IMR-90 (cell line): ENCODE measurements around the gene RAD18. TPM values are rescaled to one million over a fixed set of nuclear protein-coding genes. Genes with fewer than 3 reads are reported as not detected.

Experiments used
- ATAC-seq: fragments of 200-7000 bp; cut with Tn5 transposase; 2 replicates; pipeline ENCODE4 v1.9.1; 2020; ENCODE audit warnings: low read depth, mild to moderate bottlenecking, moderate library complexity
- BruUV-seq: library from RNA; stranded (reverse); fragments of 400-500 nt; replicated peaks from 2 replicates; lab custom pipeline; 2021; lab: Mats Ljungman, UMichigan
- CTCF ChIA-PET: fragments of 300-600 bp; formaldehyde crosslinking; extraction: SDS; loops from one replicate; lab custom pipeline; 2021; ENCODE audit warnings: antibody characterized with exemption; lab: Yijun Ruan, JAX
- POLR2A ChIA-PET: fragments of 300-600 bp; sonication (Branson Sonifier 250); formaldehyde crosslinking; loops from one replicate; lab custom pipeline; 2022; ENCODE audit warnings: antibody characterized with exemption; ENCODE audit not compliant: unreplicated experiment; lab: Charles Lee
- DNase-seq: peaks from one replicate; pipeline ENCODE4 v3.0.0; 2013
- H2AFZ ChIP-seq: replicated peaks from 2 replicates; pipeline ENCODE3; 2013; ENCODE audit warnings: low read length, mild to moderate bottlenecking; ENCODE audit not compliant: poor library complexity
- H2AK5ac ChIP-seq: 2 replicates; pipeline ENCODE4 v1.6.1; 2013; ENCODE audit warnings: low read depth, low read length, inconsistent platforms
- H2AK9ac ChIP-seq: replicated peaks from 2 replicates; pipeline ENCODE3; 2013; ENCODE audit warnings: mild to moderate bottlenecking, low read depth, low read length, moderate library complexity; ENCODE audit not compliant: poor library complexity
- H2BK120ac ChIP-seq: 2 replicates; pipeline ENCODE4 v1.6.1; 2013; ENCODE audit warnings: low read depth, low read length, inconsistent platforms
- H2BK15ac ChIP-seq: 3 replicates; pipeline ENCODE4 v1.6.1; 2013; ENCODE audit warnings: low read depth, low read length, inconsistent platforms
- H2BK20ac ChIP-seq: 2 replicates; pipeline ENCODE4 v1.6.1; 2013; ENCODE audit warnings: low read depth, mild to moderate bottlenecking, inconsistent platforms, low read length, moderate library complexity
- H2BK5ac ChIP-seq: 2 replicates; pipeline ENCODE4 v1.6.1; 2013; ENCODE audit warnings: mild to moderate bottlenecking, low read depth, low read length, inconsistent platforms; ENCODE audit not compliant: poor library complexity, severe bottlenecking
- H3K14ac ChIP-seq: replicated peaks from 2 replicates; pipeline ENCODE4 v1.6.1; 2013; ENCODE audit warnings: low read depth, low read length, inconsistent platforms
- H3K18ac ChIP-seq: 2 replicates; pipeline ENCODE4 v1.6.1; 2013; ENCODE audit warnings: low read depth, low read length, control low read depth
- H3K23ac ChIP-seq: 2 replicates; pipeline ENCODE4 v1.6.1; 2013; ENCODE audit warnings: low read depth, low read length, inconsistent platforms
- H3K27ac ChIP-seq: 2 replicates; pipeline ENCODE4 v1.5.1; 2013; ENCODE audit warnings: mild to moderate bottlenecking, control low read depth, low read length; ENCODE audit not compliant: insufficient read depth
- H3K27me3 ChIP-seq: 2 replicates; pipeline ENCODE4 v1.6.1; 2013; ENCODE audit warnings: low read length; ENCODE audit not compliant: control insufficient read depth, insufficient read depth
- H3K36me3 ChIP-seq: 2 replicates; pipeline ENCODE4 v1.6.1; 2013; ENCODE audit warnings: low read length, mixed read lengths; ENCODE audit not compliant: control insufficient read depth, insufficient read depth
- H3K4ac ChIP-seq: 2 replicates; pipeline ENCODE4 v1.6.1; 2013; ENCODE audit warnings: low read depth, low read length, inconsistent platforms
- H3K4me1 ChIP-seq: 2 replicates; pipeline ENCODE4 v1.6.1; 2013; ENCODE audit warnings: low read length, mixed read lengths; ENCODE audit not compliant: control insufficient read depth, insufficient read depth
- H3K4me2 ChIP-seq: 2 replicates; pipeline ENCODE4 v1.6.1; 2013; ENCODE audit warnings: low read depth, mild to moderate bottlenecking, control low read depth, low read length, moderate library complexity
- H3K4me3 ChIP-seq: 2 replicates; pipeline ENCODE4 v1.5.1; 2013; ENCODE audit warnings: low read depth, mild to moderate bottlenecking, control low read depth, low read length, moderate library complexity; ENCODE audit not compliant: insufficient read depth
- H3K56ac ChIP-seq: 2 replicates; pipeline ENCODE4 v1.6.1; 2013; ENCODE audit warnings: low read length, inconsistent platforms; ENCODE audit not compliant: insufficient read depth; ENCODE audit errors: extremely low read depth
- H3K79me1 ChIP-seq, 2 experiments: 2 replicates each; pipeline ENCODE4 v1.6.1; 2013; ENCODE audit warnings: low read length in 2 of 2, inconsistent platforms in 1 of 2, low read depth in 1 of 2
- H3K9ac ChIP-seq: 2 replicates; pipeline ENCODE4 v1.6.1; 2013; ENCODE audit warnings: low read depth, low read length, control low read depth
- H3K9me1 ChIP-seq: 2 replicates; pipeline ENCODE4 v1.6.1; 2013; ENCODE audit warnings: low read length, inconsistent platforms; ENCODE audit not compliant: insufficient read depth
- H3K9me3 ChIP-seq: 2 replicates; pipeline ENCODE4 v1.6.1; 2013; ENCODE audit warnings: low read length; ENCODE audit not compliant: control insufficient read depth, insufficient read depth
- H4K20me1 ChIP-seq: 2 replicates; pipeline ENCODE4 v1.6.1; 2013; ENCODE audit warnings: low read length, inconsistent platforms; ENCODE audit not compliant: insufficient read depth
- H4K5ac ChIP-seq: 2 replicates; pipeline ENCODE4 v1.6.1; 2013; ENCODE audit warnings: mild to moderate bottlenecking, low read depth, low read length, control low read depth
- H4K8ac ChIP-seq, 2 experiments: 2 replicates each; pipeline ENCODE4 v1.6.1; 2013; ENCODE audit warnings: low read depth in 2 of 2, low read length in 2 of 2, control low read depth in 1 of 2, inconsistent platforms in 1 of 2
- H4K91ac ChIP-seq: 2 replicates; pipeline ENCODE4 v1.6.1; 2013; ENCODE audit warnings: low read depth, low read length, inconsistent platforms; ENCODE audit not compliant: insufficient read depth
- CEBPB ChIP-seq: IDR thresholded peaks from 2 replicates; pipeline ENCODE4 v1.6.1; 2012; ENCODE audit warnings: low read depth, low read length, improper control_type of control experiment
- CHD1 ChIP-seq: IDR thresholded peaks from 2 replicates; pipeline ENCODE4 v1.6.1; 2012; ENCODE audit warnings: low read depth, low read length, improper control_type of control experiment
- FOS ChIP-seq: fragments of 150-350 bp; IDR thresholded peaks from 2 replicates; pipeline ENCODE4 v1.6.1; 2016; ENCODE audit warnings: low read depth, low read length
- MAZ ChIP-seq: IDR thresholded peaks from 2 replicates; pipeline ENCODE4 v1.6.1; 2012; ENCODE audit warnings: low read depth, mild to moderate bottlenecking, low read length, improper control_type of control experiment, moderate library complexity, borderline replicate concordance
- MXI1 ChIP-seq: IDR thresholded peaks from 2 replicates; pipeline ENCODE4 v1.6.1; 2012; ENCODE audit warnings: low read depth, mild to moderate bottlenecking, low read length, moderate library complexity, borderline replicate concordance
- POLR2A ChIP-seq: IDR thresholded peaks from 2 replicates; pipeline ENCODE4 v1.6.1; 2012; ENCODE audit warnings: mild to moderate bottlenecking, low read depth, low read length
- RAD21 ChIP-seq: IDR thresholded peaks from 2 replicates; pipeline ENCODE4 v1.6.1; 2012; ENCODE audit warnings: low read length, improper control_type of control experiment
- SMC3 ChIP-seq: fragments of 150-350 bp; IDR thresholded peaks from 2 replicates; pipeline ENCODE4 v1.6.1; 2016; ENCODE audit warnings: low read depth, mild to moderate bottlenecking, antibody characterized with exemption, low read length, moderate library complexity
- WGBS, 2 experiments: methylation state at CpG; one replicate each; pipeline versions ENCODE4 v1.1.5 to v1.1.7; 2013; ENCODE audit warnings: missing lambda C conversion rate in 2 of 2; ENCODE audit not compliant: insufficient read length in 1 of 2; ENCODE audit errors: extremely low coverage in 2 of 2; 5-methylcytosine and 5-hydroxymethylcytosine counted together
- dilution Hi-C: fragments of 300-500 bp; cut with HindIII; formaldehyde crosslinking; loops from one replicate; pipeline ENCODE4 v1.14.3; 2018; ENCODE audit warnings: low sequenced_read_pairs; ENCODE audit not compliant: unreplicated experiment
- in situ Hi-C: fragments of 300-500 bp; cut with MboI; formaldehyde crosslinking; loops from 3 replicates; pipeline ENCODE4 v1.14.3; 2019; ENCODE audit warnings: low sequenced_read_pairs, inconsistent platforms, mixed read lengths
- intact Hi-C: fragments of 100-400 bp; cut with micrococcal nuclease; formaldehyde crosslinking; loops from 2 replicates; pipeline ENCODE4 v1.10.0; 2022
- polyA plus RNA-seq, 3 experiments: library from polyadenylated mRNA; depleted of rRNA; stranded (reverse); fragments of >200 nt; gene quantifications; 2 replicates each; pipeline ENCODE4 v1.2.3, GENCODE V29; 2012; ENCODE audit warnings: low replicate concordance in 1 of 3
- total RNA-seq: library from RNA; depleted of rRNA; stranded (reverse); fragments of >200 nt; gene quantifications from 2 replicates; pipeline ENCODE4 v1.2.3, GENCODE V29; 2012
- TF ChIP-seq, protein P1 (sequence below): conservative IDR thresholded peaks from 2 replicates; pipeline ENCODE4 v1.5.1; 2012; ENCODE audit warnings: mild to moderate bottlenecking, low read depth, low read length, improper control_type of control experiment

Gene RAD18
- total and polyA plus RNA-seq, 2 of the 4 experiments (the other 2 are of a cell fraction), result 8.2 to 17.2 TPM

DNA sequence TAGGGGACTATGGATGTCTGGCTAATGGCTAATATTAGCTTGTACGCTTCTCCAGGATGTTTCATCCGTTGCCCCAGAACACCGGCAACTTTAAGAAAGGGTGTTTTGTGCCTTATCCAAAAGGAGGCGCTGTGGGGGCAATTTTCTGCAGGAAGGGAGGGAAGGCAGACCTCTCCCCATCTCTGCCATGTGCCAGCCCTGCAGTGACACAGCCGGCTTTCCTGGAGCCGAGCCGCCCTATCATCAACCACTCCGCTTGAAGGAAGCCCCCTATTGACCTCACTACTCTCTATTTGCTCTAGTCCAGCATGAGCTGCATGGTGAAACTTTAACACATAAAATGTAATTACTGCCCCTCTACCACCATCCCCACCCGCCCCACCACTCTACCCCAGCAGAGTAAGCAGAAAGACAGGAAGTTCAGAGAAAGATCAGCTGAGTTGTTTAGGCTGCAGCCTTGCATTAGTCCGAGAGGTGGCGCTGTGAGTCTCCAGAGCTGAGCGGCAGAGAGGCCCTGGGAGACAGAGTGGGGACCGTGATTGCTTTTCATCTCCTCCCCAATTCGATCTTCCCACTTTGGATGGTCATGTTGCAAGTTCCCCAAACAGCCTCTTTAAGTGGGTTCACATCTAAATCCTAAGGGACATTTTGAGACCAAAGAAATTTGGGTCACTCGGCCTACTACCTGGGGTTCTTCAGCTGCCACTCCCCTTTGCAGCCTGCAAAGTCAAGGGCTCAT, 24.5 kb upstream of the RAD18 start:
- Histone ChIP-seq H3K14ac (no peak overlapping the region), H2BK120ac (no peak overlapping the region), H3K56ac (no peak overlapping the region), H3K9me1 (no peaks in the 10 kb centered on the region), H3K23ac (no peak overlapping the region), H2BK15ac (no peak overlapping the region), H4K20me1 (no peaks in the 10 kb centered on the region), H2BK5ac (no peak overlapping the region), H4K8ac (no peak overlapping the region; a peak in 1 of 4 replicates), H3K4me3 (no peak overlapping the region), H3K27me3 (peaks cover 4% of the 10 kb centered on the region), H3K9ac (no peak overlapping the region), H3K27ac (no peak overlapping the region), H2BK20ac (no peak overlapping the region), H3K18ac (no peak overlapping the region), H3K36me3 (no peaks in the 10 kb centered on the region), H4K91ac (no peak overlapping the region), H2AFZ (peak overlapping the region; percentile 56), H4K5ac (no peak overlapping the region), H3K4me2 (no peak overlapping the region), H3K9me3 (no peaks in the 10 kb centered on the region), H3K4me1 (no peaks in the 10 kb centered on the region), H2AK9ac (no peak overlapping the region), H2AK5ac (no peak overlapping the region), H3K79me1 (no peaks in the 10 kb centered on the region), H3K4ac (no peak overlapping the region)
- intact Hi-C loops (loop anchor here (1.0 kb wide), 2 partner anchors 79 to 314 kb away; no protein-coding TSS in a partner anchor), dilution Hi-C loops (no loop called here), in situ Hi-C loops (no loop called here)
- ATAC-seq, result peak; percentile 83
- WGBS, 2 experiments, result 40% methylated on average over 6 of the region's 15 CpGs; no CpG with 5 or more reads in 1 of the 2 experiments
- ChIA-PET CTCF (interaction anchor here (0.5 to 2.8 kb wide), 12 partner anchors 9 to 317 kb away, joined by 3 to 8 read pairs (median 4); partner anchors contain the start of gene OXTR), POLR2A (no interaction called here)
- TF ChIP-seq CEBPB (no peak), POLR2A (no peak), MAZ (no peak), RAD21 (peak; percentile 55), SMC3 (peak; percentile 47; the same call in 1 of the 2 replicates), MXI1 (no peak), CHD1 (no peak), FOS (no peak)
- TF ChIP-seq, protein P1, sequence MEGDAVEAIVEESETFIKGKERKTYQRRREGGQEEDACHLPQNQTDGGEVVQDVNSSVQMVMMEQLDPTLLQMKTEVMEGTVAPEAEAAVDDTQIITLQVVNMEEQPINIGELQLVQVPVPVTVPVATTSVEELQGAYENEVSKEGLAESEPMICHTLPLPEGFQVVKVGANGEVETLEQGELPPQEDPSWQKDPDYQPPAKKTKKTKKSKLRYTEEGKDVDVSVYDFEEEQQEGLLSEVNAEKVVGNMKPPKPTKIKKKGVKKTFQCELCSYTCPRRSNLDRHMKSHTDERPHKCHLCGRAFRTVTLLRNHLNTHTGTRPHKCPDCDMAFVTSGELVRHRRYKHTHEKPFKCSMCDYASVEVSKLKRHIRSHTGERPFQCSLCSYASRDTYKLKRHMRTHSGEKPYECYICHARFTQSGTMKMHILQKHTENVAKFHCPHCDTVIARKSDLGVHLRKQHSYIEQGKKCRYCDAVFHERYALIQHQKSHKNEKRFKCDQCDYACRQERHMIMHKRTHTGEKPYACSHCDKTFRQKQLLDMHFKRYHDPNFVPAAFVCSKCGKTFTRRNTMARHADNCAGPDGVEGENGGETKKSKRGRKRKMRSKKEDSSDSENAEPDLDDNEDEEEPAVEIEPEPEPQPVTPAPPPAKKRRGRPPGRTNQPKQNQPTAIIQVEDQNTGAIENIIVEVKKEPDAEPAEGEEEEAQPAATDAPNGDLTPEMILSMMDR, result peak; percentile 65
- no TSS peak for BruUV-seq
- DNase-seq, result peak; percentile 40
